ENCODE results near the gene LRRFIP1.
"Not testable (repeated sequence)": the region's sequence is repeated elsewhere in the genome, so short reads cannot be mapped to it uniquely, and the experiment has no call there.

LRRFIP1 gene, protein sequence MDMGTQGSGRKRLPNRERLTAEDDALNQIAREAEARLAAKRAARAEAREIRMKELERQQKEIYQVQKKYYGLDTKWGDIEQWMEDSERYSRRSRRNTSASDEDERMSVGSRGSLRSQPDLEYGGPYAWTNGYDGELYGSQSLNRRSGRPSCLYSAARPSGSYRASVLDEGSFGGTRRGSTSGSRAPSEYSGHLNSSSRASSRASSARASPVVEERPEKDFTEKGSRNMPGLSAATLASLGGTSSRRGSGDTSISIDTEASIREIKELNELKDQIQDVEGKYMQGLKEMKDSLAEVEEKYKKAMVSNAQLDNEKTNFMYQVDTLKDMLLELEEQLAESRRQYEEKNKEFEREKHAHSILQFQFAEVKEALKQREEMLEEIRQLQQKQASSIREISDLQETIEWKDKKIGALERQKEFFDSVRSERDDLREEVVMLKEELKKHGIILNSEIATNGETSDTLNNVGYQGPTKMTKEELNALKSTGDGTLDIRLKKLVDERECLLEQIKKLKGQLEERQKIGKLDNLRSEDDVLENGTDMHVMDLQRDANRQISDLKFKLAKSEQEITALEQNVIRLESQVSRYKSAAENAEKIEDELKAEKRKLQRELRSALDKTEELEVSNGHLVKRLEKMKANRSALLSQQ

DNA sequence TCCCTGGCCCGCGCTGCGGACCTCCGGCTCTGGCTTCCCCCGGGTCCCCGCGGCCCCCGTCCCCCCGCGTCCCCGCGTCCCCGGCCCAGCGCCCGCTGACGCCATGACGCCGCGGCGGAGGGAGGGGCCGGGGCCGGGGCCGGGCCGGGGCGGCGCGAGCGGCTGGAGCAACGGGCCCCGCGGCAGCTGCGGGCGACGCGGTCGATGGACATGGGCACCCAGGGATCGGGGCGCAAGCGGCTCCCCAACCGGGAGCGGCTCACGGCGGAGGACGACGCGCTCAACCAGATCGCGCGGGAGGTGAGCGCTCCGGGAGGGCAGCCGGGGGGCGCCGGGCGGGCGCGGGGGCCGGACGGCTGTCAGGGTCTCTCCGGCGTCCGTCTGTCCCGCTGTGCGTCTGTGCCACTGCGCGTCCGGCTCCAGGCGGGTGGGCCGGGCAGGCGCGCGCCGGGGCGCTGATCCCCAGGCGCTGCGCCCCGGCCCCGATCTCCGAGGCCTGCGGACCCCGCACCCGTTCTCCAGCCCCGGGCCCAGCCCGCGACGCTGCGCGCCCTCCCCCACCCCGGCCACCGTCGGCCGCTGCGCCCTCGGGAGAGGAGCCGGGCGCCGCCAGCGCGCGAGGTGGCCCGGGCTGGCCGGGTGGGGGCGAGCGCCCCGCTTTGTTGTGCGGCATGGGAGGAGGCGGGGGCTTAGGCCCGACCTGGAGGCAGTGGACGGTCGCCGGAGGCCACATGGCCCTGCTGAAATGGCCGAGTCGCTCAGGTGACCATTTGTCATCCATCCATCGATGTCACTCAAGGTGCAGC is at the start of gene LRRFIP1:
Gene LRRFIP1, plus strand, starts transcription at position 147 of the 806 bp plus-strand sequence. Its CDS starts 58 bp downstream, at position 205.
- no peak for DNase-seq

DNA sequence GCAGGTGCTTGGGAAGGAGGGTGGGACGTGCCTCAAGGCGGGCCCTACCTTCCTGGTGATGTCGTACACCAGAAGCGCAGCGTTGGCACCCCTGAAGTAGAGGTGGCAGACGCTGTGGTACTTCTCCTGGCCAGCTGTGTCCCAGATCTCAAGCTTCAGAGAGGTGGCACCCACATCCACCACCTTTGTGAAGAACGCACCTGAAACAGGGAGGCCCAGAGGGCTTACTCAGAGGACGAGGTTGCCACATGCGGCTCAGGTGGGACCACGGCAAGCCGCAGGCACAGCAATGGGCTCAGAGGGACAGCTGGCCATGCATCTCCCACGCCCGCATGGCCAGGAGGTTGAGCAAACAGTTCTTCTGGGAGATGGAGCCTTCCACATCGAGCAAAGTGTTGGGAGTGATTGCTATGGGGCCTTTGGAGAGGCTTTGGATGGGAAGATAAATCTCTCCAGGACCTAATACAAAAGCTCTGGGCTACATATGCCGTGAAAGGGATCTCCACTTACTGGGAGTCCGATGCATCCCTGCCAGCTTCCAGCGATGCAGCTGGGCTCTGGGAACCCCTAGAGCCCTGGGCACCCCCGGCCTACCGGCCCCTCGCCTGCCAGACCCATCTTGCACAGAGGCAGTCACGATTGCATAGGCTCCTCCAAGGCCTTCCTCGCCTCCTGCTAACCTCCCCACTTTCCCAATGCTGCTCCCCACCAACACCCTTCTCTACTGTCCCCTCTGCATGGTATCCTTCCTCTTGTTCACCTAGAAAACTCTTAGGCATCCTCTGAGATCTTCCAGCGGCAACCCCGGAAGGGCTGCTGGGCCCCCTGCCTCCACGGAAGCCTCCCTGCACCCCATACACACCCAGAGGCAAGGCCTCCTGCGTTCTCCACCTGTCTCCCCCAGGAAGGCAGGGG is 49.2 kb upstream of the LRRFIP1 start:
- no peak for DNase-seq

DNA sequence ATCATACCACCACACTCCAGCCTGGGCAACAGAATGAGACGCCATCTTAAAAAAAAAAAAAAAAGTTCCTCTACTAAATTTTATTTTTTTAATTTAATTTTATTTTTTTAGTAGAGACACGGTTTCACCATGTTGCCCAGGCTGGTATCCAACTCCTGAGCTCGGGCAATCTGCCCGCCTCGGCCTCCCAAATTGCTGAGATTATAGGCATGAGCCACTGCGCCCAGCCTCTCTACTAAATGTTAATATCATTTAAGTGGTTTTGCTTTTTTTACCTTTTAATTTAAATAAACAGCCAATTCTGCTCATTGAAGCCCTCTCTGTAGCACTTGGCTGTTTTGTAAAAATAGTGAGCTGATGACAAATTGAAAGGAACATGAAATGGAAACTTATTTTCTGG is 46.1 kb upstream of the LRRFIP1 start:
- DNase-seq, result no peak

DNA sequence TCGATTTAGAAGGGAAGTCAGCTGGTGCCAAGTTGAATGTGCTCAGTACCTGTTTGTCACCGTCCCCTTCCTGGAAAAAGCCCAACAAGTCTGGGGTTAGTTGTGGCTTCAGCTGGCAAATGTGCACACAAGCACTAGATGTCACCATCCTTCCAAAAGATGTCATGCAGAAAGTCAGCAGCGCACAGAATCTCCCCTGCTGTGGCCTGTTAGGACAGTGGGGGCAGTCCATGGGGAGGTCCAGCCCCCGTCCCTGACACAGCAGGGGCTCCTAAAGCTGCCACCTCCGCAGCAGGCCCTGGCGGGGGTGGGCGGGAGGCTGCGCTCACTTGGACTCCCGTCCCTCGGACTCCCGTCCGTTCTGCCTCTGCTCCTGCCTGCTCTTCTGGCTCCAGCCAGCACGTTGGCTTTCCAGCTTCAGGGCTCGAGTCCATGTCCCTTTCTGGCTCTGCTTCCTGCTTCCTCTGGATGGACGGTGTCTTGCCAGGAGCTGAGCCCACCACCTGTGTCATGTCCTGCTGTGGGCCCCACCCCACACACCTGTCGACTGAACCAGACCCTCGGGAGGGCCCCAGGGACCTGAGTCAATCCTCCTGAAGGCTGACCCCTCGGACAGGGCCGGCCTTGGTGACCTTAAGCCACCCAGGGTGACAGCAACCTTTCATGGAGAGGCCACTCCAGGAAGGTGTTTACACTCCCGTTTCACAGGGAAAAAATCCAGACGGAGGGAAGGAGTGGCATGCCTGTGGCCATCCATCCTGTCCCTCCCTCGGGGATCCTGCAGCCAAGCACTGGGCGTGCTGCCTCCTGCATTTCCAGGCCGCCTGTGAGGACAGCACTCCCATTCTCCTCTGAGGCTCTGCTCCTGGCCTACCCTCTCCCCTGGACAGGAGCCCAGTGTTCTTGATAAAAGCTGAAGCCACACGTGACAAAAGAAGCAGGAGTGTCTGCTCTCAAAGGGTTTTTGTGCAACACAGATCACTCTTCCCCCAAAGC is 45.3 kb upstream of the LRRFIP1 start:
- no peak for DNase-seq

DNA sequence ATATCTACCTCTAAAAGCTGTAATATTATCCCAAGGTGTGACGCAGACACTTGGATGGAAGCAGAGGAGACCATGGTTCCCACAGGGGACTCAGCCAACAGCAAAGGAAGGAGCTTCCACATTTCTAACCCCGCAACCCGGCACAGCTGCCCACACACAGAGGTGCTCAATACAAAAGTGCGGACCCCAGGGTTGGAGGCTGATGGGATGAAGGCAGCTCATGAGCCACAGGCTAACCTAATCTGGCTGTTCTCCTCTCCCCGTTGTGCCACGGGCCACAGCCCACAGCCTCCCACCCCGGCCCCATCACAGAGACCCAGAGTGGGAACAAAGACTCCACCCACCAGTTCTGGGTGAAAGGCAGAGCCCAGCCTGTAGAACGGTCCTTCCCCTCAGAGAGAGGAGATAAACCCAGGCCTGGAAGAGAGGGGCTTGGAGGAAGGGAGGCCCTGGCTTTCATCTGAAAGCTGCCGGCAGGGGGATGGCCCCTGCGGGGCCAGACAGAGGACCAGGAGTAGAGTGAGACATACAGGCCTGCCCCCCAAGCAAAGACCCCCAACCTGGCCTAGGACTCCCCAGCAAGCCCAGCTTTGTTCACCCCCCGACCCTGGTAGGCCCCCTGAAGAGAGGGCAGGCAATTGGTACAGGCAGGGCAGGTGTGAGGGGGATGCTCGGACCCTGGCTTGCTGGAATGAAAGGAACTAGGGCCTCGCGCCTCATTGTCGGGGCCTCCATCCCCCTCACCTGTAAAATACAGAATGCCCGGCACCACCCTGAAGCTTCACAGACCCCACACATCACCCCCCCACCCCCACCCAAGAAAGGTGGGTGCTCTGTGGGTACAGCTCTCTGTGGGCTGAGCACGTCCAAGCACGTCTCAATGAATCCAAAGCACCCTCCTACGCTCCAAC is 43.7 kb upstream of the LRRFIP1 start:
- no peak for DNase-seq

DNA sequence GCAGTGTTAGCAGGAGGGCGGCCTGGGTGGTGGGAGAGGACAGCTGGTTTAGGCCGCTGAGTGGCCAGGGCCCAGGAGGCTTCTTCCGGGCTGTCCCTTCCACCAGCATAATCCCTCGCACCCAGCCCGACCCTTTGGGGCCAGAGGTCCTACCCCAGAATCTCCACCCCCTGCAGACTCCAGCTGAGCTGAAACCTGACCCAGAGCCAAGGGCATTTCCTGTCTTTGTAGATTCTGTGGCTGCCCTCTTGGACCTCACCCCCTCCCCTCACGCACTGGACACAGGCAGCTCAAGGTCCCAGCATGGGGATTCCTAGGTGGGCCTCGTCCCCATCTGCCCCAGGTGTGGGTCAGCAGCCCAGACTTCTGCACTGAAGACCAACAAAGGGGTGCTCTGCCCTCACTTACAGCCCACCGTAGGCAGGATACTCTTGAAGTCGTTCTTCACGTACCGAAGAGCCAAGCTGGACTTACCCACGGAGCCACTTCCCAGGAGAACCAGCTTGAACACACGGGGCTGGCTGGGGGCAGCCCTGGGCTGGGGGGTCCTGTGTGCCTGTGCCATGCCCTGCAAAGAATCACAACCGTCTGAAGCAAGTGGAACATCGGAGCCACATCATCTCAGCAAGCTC is 41.7 kb upstream of the LRRFIP1 start:
- DNase-seq, result no peak

DNA sequence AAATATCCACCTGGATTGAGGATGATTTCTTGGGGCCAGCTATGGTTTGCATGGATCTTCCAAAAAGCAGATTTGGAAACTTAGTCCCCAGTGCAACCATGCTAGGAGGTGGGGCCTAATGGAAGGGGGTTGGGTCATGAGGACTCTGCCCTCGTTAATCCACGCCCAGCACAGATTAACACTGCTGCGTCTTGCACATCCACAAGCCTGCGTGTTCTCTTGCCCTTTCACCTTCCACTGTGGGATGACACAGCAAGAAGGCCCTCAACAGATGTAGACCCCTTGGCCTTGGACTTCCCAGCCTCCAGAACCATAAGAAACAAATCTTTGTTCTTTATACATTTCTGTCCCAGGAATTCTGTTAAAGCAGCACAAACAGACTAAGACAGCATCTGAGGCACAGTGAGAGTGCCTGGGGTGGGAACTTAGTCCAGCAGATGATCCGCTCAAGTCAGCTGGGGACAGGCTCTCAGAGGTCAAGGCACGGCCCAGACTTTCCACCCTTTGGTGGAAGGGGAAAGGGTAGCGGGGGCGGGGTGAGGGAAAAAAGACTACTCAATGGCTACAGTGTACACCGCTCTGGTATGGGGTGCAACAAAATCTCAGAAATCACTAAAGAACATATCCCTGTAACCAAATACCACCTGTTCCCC is 39.2 kb upstream of the LRRFIP1 start:
- no peak for DNase-seq

DNA sequence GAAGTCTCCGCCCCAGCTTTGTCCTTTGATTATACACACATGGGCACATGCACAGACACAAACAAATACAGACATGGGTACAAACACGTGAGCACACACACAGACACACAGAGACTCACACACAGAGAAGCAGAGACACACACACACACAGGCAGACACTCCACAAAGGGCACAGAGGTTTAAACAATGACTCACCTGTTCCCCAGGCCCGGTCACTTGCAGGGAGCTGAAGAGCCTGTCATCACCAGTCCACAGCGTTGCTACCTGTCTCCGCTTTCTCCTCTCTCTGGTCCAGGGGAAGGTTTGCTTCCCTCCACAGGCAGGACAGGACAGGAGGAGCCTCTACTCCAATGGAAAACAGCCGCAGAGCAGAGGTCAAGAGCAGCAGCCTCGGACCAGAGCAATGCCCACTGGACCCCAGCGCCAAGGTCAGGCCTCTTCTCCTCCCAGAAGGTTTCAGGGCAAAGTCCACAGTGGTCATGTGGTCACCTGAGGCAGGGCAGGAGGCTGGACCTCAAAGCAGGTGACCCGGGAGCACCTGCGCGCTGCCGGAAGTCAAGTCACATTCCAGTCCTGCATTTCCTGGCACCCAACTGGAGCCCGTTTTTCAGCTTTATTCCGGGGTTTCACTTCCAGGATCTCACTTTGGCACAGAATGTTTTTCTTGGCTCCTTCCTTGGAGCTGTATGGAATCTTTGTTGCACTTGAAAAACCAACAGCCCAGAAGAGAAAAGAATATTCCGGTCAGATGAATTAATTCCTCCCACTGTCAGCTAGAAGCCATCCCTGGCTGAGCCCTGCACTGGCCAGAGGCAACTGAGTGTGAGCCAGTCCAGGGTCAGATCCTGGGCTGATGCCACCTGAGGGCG is 36.9 kb upstream of the LRRFIP1 start, which contains the start of gene RAB17:
Gene RAB17, minus strand, starts transcription at position 463 of the 869 bp plus-strand sequence. CDS start 4,580 bp downstream, outside the sequence.
- no peak for DNase-seq

DNA sequence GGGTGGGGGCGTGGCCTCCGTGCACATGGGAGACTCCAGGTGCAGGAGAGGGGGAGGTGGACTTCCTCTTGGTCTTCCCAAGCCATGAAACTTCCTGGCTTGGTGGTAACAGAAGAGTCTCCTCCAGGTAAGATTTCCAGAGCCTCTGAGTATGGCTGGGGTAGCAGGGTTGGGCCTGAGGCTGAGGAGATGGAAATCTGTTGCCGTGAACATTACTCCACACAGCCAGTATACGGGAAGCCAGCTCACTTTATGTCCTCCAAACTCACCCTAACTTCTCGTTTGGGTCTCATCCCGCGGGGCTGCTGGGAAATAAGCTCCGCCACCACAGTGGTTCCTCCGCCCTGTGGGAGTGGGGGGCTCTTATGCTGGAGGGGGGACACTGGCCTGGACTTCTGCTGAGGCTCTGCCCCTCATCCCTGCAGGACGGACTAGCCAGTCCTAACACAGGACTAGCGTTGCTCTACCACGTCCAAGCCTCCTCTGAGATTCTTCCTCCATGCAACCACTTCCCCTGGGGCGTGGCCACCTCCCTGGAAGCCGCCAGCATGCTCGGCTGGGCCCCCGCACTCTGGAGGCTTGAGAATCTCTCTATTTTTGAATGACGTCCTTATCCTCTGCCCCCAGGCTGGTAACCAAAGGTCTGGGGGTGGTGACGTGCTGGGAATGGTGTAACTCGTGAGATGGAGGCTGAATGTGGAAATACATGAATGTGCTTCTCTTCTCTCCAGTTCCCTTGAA is 36.1 kb upstream of the LRRFIP1 start:
- no peak for DNase-seq

DNA sequence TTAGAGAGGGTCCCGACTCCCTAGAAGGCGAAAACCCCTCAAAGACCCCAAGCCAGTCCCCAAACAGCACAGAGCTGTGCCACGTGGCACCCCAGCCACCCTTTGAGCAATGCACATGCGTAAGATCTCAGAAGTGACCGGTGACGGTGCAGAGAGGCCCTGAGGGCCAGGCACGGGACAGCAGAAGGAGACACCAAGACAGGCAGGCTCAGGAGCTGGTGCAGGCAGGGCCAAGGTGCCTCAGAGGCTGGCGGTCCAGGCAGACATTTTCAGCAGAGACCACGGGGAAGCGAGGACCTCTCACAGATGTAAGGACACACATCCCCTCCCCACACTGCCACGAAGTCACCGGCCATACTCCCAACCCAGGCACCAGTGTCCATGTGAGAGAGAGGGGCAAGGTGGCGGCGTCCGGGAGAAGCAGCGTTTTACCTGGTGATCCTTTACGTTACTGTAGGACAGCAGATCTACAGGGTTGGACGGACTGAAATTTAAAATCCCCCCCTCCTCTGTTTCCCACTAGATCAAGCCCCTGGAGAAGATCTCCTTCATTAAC is 34.9 kb upstream of the LRRFIP1 start:
- DNase-seq, result no peak

DNA sequence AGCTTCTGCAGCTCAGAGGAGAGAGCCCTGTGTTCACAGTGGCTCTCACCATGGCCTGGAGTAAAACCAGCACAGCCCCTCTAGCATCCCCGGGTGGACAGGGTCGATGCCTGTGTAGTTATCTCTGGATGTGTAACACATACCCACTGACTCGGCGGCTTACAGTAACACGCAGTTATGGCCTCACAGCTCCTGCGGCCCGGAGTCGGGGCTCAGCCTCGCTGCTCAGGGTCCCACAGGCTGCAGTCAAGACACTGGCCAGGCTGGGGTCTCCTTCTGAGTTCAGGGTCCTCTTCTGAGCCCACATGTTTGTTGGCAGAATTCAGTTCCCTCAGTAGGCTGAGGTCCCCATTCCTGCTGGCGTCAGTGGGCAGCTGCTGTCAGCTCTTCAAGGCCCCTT is 34.4 kb upstream of the LRRFIP1 start:
- no peak for DNase-seq

DNA sequence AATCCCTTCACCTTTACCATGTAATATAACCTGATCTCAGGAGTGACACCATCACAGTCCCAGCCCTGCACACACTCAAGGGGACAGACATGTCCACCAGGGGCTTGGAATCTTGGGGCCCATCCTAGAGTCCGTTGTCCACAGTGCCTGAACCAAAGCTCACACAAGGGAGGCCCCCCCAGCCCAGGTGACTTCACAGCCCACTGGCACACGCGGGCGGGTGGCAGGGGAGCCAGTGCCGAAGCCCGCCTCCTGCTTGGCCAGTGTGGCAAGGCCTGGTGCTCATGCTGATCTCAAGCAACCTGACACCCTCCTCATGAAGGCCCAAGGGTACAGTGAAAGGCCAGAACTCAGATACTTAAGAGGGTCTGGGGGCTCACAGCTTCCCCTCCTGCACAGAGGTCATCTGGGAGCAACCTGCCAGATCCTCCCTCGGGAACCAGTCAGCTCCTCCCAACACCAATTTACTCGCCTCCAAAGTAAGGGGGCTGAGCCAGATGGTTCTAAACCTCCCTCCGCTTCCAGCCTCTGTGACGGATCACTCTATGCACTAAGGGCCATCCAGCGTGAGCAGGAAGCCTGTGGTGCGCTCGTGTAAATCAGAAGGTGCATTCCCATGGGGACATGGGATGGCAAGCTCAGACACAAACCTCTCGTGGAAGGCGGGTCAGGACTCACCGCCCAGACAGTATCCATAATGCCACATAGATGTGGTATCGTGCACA is 33.6 kb upstream of the LRRFIP1 start:
- DNase-seq, result no peak

DNA sequence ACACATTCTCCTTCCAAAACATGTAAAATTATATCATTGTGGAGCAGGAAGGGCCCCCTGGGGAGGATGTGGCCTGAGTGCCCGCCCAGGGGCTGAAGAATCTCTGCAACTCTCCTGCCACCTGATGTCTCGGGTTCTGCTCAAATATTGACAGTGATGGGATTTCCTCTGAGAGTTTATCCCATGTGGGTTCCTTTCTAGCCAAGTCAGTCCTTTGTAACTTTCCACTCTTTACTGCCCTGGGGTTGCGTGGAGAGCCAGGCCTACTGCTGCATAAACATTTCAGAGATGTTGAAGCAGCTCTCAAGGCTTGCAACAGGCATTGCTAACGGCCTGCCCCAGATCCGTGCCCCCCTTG is 32.9 kb upstream of the LRRFIP1 start:
- DNase-seq, result no peak

DNA sequence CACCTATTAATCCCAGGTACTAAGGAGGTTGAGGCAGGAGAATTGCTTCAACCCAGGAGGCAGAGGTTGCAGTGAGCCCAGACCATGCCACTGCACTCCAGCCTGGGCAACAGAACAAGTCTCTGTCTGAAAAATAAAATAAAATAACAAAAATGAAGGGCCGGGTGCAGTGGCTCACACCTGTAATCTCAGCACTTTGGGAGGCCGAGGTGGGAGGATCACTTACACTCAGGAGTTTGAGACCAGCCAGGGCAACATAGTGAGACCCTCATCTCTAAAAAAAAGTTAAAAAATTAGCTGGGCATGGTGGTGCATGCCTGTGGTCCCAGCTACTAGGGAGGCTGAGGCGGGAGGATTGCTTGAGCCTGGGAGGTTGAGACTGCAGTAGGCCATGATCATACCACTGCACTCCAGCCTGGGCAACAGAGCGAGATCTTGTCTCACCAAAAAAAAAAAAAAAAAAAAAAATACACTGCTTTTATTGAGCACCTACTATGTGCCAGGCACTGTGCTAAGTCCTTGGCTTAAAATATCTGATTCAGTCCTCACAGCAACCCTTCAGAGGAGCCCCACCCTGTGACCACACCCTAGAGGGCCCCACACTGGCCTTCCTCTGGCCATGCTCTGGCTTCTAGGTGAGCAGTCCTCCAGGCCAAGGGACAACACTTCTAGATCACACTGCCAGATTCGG is 31.4 kb upstream of the LRRFIP1 start:
- DNase-seq, result not testable (repeated sequence)

DNA sequence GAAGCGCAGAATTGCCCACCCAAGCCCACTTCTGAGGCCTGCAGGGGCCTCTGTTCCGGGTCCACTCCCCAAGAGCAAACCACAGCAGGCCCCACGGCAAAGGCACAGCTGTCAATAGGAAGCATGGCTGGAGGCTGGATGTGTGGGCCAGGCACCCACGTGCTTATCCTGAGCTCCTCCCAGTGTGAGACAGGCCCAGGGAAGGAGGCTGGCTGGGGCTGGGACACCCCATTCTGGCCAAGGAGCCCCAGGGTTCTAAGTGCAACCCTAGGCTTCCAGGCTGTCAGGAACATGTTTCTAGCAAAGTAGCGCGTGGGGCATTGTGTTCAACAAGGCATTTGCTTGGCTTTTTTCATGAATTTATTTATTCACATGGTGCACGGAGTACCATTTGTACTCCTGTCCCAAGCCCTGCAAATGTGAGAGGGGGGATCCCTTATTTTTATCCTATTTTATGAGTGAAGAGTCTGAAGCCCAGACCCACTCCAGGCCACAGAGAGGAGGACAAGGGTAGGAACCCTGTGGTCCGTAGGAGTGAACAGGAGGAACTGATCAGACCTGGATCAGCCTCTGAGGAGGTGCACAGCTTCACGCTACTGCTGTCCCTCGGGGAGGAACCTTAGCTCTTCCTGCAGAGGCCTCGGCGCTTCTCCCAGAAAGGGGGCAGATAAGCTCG is 30.7 kb upstream of the LRRFIP1 start:
- DNase-seq, result no peak

Data from activated gamma-delta T cell treated with Interleukin-2 at 50 U/mL for 16 hours (primary cell).